MCF 10A (cell line): Measurements from ENCODE around the gene KLHL30. TPM values are rescaled to one million over a fixed set of nuclear protein-coding genes. Genes with fewer than 3 reads are reported as not detected.

ENCODE experiments used
- BruUV-seq: library from RNA; stranded (reverse); fragments of 400-500 nt; replicated peaks from 2 replicates; lab custom pipeline; 2021; lab: Mats Ljungman, UMichigan
- CTCF ChIA-PET: fragments of 300-600 bp; sonication (Branson Sonifier 250); formaldehyde crosslinking; extraction: SDS; loops from one replicate; lab custom pipeline; 2021; ENCODE audit warnings: antibody characterized with exemption, inconsistent platforms; lab: Yijun Ruan, JAX
- POLR2A ChIA-PET: fragments of 300-600, 350-650 bp; sonication (Branson Sonifier 250); formaldehyde crosslinking; extraction: SDS; loops from one replicate; lab custom pipeline; 2020; ENCODE audit warnings: antibody characterized with exemption, inconsistent platforms; lab: Yijun Ruan, JAX
- DNase-seq: peaks from one replicate; pipeline ENCODE4 v3.0.0-alpha.2; 2018; ENCODE audit not compliant: unreplicated experiment
- H3K27ac Mint-ChIP-seq: one replicate; pipeline ENCODE4 v1.8.0; 2022; ENCODE audit warnings: mild to moderate bottlenecking, low read depth, mixed read lengths; ENCODE audit not compliant: unreplicated experiment
- H3K27me3 Mint-ChIP-seq: one replicate; pipeline ENCODE4 v1.8.0; 2022; ENCODE audit warnings: mixed read lengths; ENCODE audit not compliant: insufficient read depth, unreplicated experiment
- H3K36me3 Mint-ChIP-seq: one replicate; pipeline ENCODE4 v1.8.0; 2022; ENCODE audit warnings: mild to moderate bottlenecking, moderate library complexity, mixed read lengths; ENCODE audit not compliant: insufficient read depth, unreplicated experiment
- H3K4me1 Mint-ChIP-seq: one replicate; pipeline ENCODE4 v1.8.0; 2022; ENCODE audit warnings: mixed read lengths; ENCODE audit not compliant: insufficient read depth, unreplicated experiment
- H3K4me3 Mint-ChIP-seq: one replicate; pipeline ENCODE4 v1.8.0; 2022; ENCODE audit warnings: mild to moderate bottlenecking, moderate library complexity, mixed read lengths; ENCODE audit not compliant: unreplicated experiment
- H3K9me3 Mint-ChIP-seq: one replicate; pipeline ENCODE4 v1.8.0; 2022; ENCODE audit warnings: mixed read lengths; ENCODE audit not compliant: unreplicated experiment
- CTCF ChIP-seq: fragments of 200-600 bp; IDR thresholded peaks from one replicate; pipeline ENCODE4 v1.8.0; 2022; ENCODE audit warnings: antibody characterized with exemption, mild to moderate bottlenecking; ENCODE audit not compliant: unreplicated experiment
- intact Hi-C: fragments of 100-400 bp; cut with micrococcal nuclease; formaldehyde crosslinking; loops from 2 replicates; pipeline ENCODE4 v1.14.1; 2022
- total RNA-seq: library from RNA; stranded (reverse); gene quantifications from 2 replicates; pipeline ENCODE4 v1.2.3, GENCODE V29; 2022

Gene KLHL30
- total RNA-seq, 1 experiment from 2014 or later, result 0.35 TPM

DNA sequence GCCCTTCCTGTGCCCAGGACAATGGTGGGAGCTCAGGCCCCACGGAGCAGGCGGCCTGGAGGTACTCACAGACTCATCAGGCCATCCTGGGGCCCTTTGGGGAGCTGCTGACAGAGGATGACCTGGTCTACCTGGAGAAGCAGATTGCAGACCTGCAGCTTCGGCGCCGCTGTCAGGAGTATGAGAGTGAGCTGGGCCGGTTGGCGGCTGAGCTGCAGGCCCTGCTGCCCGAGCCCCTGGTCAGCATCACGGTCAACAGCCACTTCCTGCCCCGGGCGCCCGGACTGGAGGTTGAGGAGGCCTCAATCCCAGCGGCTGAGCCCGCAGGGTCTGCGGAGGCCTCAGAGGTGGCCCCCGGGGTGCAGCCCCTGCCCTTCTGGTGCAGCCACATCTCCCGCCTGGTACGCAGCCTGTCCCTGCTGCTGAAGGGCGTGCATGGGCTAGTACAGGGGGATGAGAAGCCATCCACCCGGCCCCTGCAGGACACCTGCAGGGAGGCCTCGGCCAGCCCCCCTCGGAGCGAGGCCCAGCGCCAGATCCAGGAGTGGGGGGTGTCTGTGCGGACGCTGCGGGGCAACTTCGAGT lies 8.3 kb upstream of the KLHL30 start:
- no peak for DNase-seq
- no peaks in the 10 kb centered on the region for H3K27me3 Mint-ChIP-seq
- H3K36me3 Mint-ChIP-seq, result no peaks in the 10 kb centered on the region
- no peak overlapping the region for H3K4me3 Mint-ChIP-seq
- no TSS peak for BruUV-seq
- no peaks in the 10 kb centered on the region for H3K4me1 Mint-ChIP-seq
- ChIA-PET POLR2A (no interaction called here), CTCF (no interaction called here)
- no peak overlapping the region for H3K27ac Mint-ChIP-seq
- no peak for TF ChIP-seq CTCF
- no peaks in the 10 kb centered on the region for H3K9me3 Mint-ChIP-seq
- intact Hi-C loops, result no loop called here

DNA sequence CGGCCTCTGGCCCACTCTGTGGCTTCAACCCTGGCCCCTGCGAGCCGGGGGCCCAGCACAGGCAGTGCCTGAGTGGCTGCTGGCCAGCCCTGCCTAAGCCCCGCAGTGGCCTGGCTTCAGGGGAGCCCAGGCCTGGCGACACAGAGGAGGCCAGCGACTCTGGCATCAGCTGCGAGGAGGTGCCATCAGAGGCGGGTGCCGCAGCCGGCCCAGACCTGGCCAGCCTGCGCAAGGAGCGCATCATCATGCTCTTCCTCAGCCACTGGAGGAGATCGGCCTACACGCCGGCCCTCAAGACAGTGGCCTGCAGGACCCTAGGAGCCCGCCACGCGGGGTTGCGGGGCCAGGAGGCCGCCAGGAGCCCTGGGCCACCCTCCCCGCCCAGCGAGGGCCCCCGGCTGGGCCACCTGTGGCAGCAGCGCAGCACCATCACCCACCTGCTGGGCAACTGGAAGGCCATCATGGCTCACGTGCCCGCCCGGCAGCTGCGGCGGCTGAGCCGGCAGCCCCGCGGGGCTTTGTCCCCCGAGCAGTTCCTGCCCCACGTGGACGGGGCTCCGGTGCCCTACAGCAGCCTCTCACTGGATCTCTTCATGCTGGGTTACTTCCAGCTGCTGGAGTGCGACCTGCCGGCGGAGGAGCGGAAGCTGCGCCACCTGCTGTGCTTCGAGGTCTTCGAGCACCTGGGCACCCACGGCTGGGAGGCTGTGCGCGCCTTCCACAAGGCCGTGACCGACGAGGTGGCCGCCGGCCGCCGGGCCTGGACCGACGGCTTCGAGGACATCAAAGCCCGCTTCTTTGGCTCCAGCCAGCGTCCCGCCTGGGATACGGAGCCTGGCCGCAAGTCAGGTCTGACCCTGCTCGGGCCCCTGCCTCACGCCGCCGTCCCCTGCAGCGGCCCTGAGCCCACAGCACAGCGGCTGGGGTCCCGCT lies 7.5 kb upstream of the KLHL30 start:
- ChIA-PET POLR2A (no interaction called here), CTCF (no interaction called here)
- Mint-ChIP-seq H3K4me3 (no peak overlapping the region), H3K36me3 (no peaks in the 10 kb centered on the region), H3K9me3 (no peaks in the 10 kb centered on the region), H3K27me3 (no peaks in the 10 kb centered on the region), H3K27ac (no peak overlapping the region), H3K4me1 (no peaks in the 10 kb centered on the region)
- intact Hi-C loops, result no loop called here
- TF ChIP-seq CTCF, result no peak
- DNase-seq, result no peak
- no TSS peak for BruUV-seq

GRCh38 chr2:238131761-238132462 lies 6.6 kb upstream of the KLHL30 start:
- DNase-seq, result no peak
- Mint-ChIP-seq H3K4me1 (no peaks in the 10 kb centered on the region), H3K9me3 (no peaks in the 10 kb centered on the region), H3K27me3 (no peaks in the 10 kb centered on the region), H3K36me3 (no peaks in the 10 kb centered on the region), H3K27ac (no peak overlapping the region), H3K4me3 (no peak overlapping the region)
- no TSS peak for BruUV-seq
- ChIA-PET CTCF (interaction anchor here (0.7 kb wide), 1 partner anchor 45 kb away, joined by 3 read pairs; no protein-coding TSS in a partner anchor), POLR2A (no interaction called here)
- TF ChIP-seq CTCF, result no peak
- intact Hi-C loops, result no loop called here
